Esophagus squamous epithelium (tissue), 5 donors: ENCODE results near the gene NR5A2. TPM values are rescaled to one million over a fixed set of nuclear protein-coding genes. Genes with fewer than 3 reads are reported as not detected.
A peak's percentile ranks its signal among the peaks of the same experiment; 100 is the strongest.

ENCODE experiments used
- DNase-seq: peaks from one replicate; lab custom pipeline; 2025; lab: John Stamatoyannopoulos, UW
- H3K27ac ChIP-seq, 4 donors: fragments of 200-600 bp; sonication (generic); one replicate each; pipeline ENCODE4 v1.5.1; 2016 to 2019; ENCODE audit warnings: mild to moderate bottlenecking in 1 of 4
- H3K27me3 ChIP-seq, 4 donors: fragments of 200-600 bp; sonication (generic); 1 replicate in 3 of 4; 2 replicates in 1 of 4; pipeline versions ENCODE4 v1.5.1 to v1.6.0; 2017 to 2021; ENCODE audit warnings: antibody characterized with exemption in 1 of 4
- H3K36me3 ChIP-seq, 3 donors: fragments of 200-600 bp; sonication (generic); one replicate each; pipeline ENCODE4 v1.5.1; 2016 to 2019
- H3K4me1 ChIP-seq, 3 donors: fragments of 200-600 bp; sonication (generic); one replicate each; pipeline ENCODE4 v1.5.1; 2017 to 2019
- H3K4me3 ChIP-seq, 4 donors: fragments of 200-600 bp; sonication (generic); 1 replicate in 3 of 4; 2 replicates in 1 of 4; pipeline ENCODE4 v1.5.1; 2016 to 2019; ENCODE audit warnings: mild to moderate bottlenecking in 2 of 4, moderate library complexity in 1 of 4
- H3K9me3 ChIP-seq, 3 donors: fragments of 200-600 bp; sonication (generic); one replicate each; pipeline ENCODE4 v1.5.1; 2016 to 2019
- CTCF ChIP-seq, 6 experiments: fragments of 450-650 bp in 4 of 6; fragments of 200-600 bp in 2 of 6; sonication (generic) in 2 of 6; IDR thresholded peaks; one replicate each; pipeline ENCODE4 v1.5.1; 2016 to 2019; ENCODE audit warnings: antibody characterized with exemption in 6 of 6, mild to moderate bottlenecking in 4 of 6, moderate library complexity in 4 of 6
- POLR2A ChIP-seq, 4 donors: fragments of 450-650 bp; IDR thresholded peaks; one replicate each; pipeline ENCODE4 v1.6.1; 2017; ENCODE audit warnings: antibody characterized with exemption in 4 of 4, mild to moderate bottlenecking in 4 of 4, moderate library complexity in 3 of 4
- WGBS, 2 donors: methylation state at CpG; one replicate each; pipeline ENCODE4 v1.1.5; 2018; 5-methylcytosine and 5-hydroxymethylcytosine counted together
- intact Hi-C: fragments of 100-400 bp; cut with DNase I; formaldehyde crosslinking; loops from one replicate; pipeline ENCODE4 v1.15.0; 2022
- total RNA-seq, 4 donors: library from RNA; depleted of rRNA; stranded (reverse); fragments of >200 nt; gene quantifications; one replicate each; pipeline ENCODE4 v1.1.0, GENCODE V29; 2016
- donor health status: DM: yes; HTN: yes; CAD: no.

The NR5A2 gene
- total RNA-seq, 4 donors from 2014 or later = 0.30 to 4.2 (median 0.87) TPM

GRCh38 chr1:200139661-200140250 lies 112.2 kb downstream of the NR5A2 start:
- Histone ChIP-seq H3K36me3 (no peaks in the 10 kb centered on the region), H3K27me3 (no peaks in the 10 kb centered on the region), H3K4me3 (no peak overlapping the region), H3K4me1 (no peaks in the 10 kb centered on the region), H3K9me3 (no peaks in the 10 kb centered on the region), H3K27ac (no peak overlapping the region)
- TF ChIP-seq POLR2A (IDR thresholded peaks at IDR 0.05) = no peak
- TF ChIP-seq CTCF (IDR thresholded peaks at IDR 0.05) = peak; percentile 34 to 70 (median 50)
- WGBS, 2 donors = 48 to 55% methylated on average over 4 of the region's 4 CpGs
- intact Hi-C loops = loop anchor here (10.0 kb wide), 1 partner anchor 345 kb away; no protein-coding TSS in a partner anchor
- no peak for DNase-seq

GRCh38 chr1:200143347-200143746 lies 115.8 kb downstream of the NR5A2 start:
- H3K4me3 ChIP-seq = no peak overlapping the region
- no peaks in the 10 kb centered on the region for H3K9me3 ChIP-seq
- H3K27me3 ChIP-seq = no peaks in the 10 kb centered on the region
- intact Hi-C loops = no loop called here
- no peaks in the 10 kb centered on the region for H3K4me1 ChIP-seq
- no peaks in the 10 kb centered on the region for H3K36me3 ChIP-seq
- H3K27ac ChIP-seq = no peak overlapping the region
- whole genome bisulfite sequencing, 2 donors = 86 to 90% methylated on average over 1 to 6 of the region's 6 CpGs
- no peak for DNase-seq
- TF ChIP-seq POLR2A (IDR thresholded peaks at IDR 0.05) = no peak
- TF ChIP-seq CTCF (IDR thresholded peaks at IDR 0.05) = no peak

- intact Hi-C loops = no loop called here
- Histone ChIP-seq H3K9me3 (no peaks in the 10 kb centered on the region), H3K27me3 (no peaks in the 10 kb centered on the region), H3K36me3 (no peaks in the 10 kb centered on the region), H3K27ac (no peak overlapping the region), H3K4me3 (no peak overlapping the region), H3K4me1 (no peaks in the 10 kb centered on the region)
- WGBS, 2 donors = 10 to 25% methylated on average over 1 of the region's 1 CpG
- DNase-seq = no peak
- no peak for TF ChIP-seq POLR2A (IDR thresholded peaks at IDR 0.05)
Observed at GRCh38 chr1:200146100-200146499, 118.6 kb downstream of the NR5A2 start.

GRCh38 chr1:200147094-200147493 lies 119.6 kb downstream of the NR5A2 start:
- Histone ChIP-seq H3K27ac (no peak overlapping the region), H3K4me1 (no peaks in the 10 kb centered on the region), H3K27me3 (no peaks in the 10 kb centered on the region), H3K4me3 (no peak overlapping the region), H3K36me3 (no peaks in the 10 kb centered on the region), H3K9me3 (no peaks in the 10 kb centered on the region)
- TF ChIP-seq POLR2A (IDR thresholded peaks at IDR 0.05) = no peak
- no peak for TF ChIP-seq CTCF (IDR thresholded peaks at IDR 0.05)
- WGBS, 2 donors = 92 to 93% methylated on average over 13 of the region's 13 CpGs
- intact Hi-C loops = no loop called here
- no peak for DNase-seq

GRCh38 chr1:200147742-200148141 lies 120.2 kb downstream of the NR5A2 start:
- no peak for DNase-seq

More at GRCh38 chr1:200147742-200148141, 120.2 kb downstream of the NR5A2 start:
- H3K4me1 ChIP-seq = no peaks in the 10 kb centered on the region
- no peak overlapping the region for H3K27ac ChIP-seq
- WGBS, 2 donors = 100% methylated on average over 1 to 2 of the region's 40 CpGs
- no peak overlapping the region for H3K4me3 ChIP-seq
- H3K36me3 ChIP-seq = no peaks in the 10 kb centered on the region
- TF ChIP-seq POLR2A (IDR thresholded peaks at IDR 0.05) (no peak), CTCF (IDR thresholded peaks at IDR 0.05) (no peak)
- H3K27me3 ChIP-seq = no peaks in the 10 kb centered on the region
- H3K9me3 ChIP-seq = no peaks in the 10 kb centered on the region
- intact Hi-C loops = no loop called here
